ENCODE results near the gene ATXN7L2. TPM values are rescaled to one million over a fixed set of nuclear protein-coding genes. Genes with fewer than 3 reads are reported as not detected.

ATXN7L2 gene
- polyA plus RNA-seq, 3 donors: 1.1 to 3.6 (median 1.7) TPM

DNA sequence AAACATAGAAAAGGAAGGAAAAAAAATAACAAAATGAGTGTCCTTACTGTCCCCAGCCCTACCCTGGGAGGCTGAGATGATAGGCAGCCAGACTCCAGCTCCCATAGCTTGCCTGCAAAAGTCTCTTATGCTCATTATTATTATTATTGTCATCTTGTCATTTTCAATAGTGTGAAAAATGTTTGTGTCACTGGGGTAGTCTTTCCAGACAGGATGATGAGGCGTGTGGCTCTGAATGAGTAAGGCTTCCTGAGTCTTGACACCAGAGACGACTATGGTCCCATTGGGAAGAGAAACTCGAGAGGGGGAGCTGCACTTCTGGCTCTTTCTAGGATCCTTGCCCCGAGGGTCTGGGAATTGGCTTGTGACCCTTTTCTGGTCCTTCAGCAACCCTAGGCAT lies 9.1 kb downstream of the ATXN7L2 start:
- intact Hi-C loops (cut with micrococcal nuclease): no loop called here
- Histone ChIP-seq H3K79me2 (ENCODE audit: insufficient read depth, low read length) (peaks cover 36% of the 10 kb centered on the region), H3K36me3 (replicated peaks in 1 of 2; ENCODE audit: control insufficient read depth in 1 of 2, insufficient read depth in 2 of 2, low read length in 2 of 2) (peaks cover 21 to 28% of the 10 kb centered on the region in 2 donors), H3K4me1 (ENCODE audit: control insufficient read depth in 1 of 2, insufficient read depth in 2 of 2, low read length in 2 of 2) (peaks cover 12 to 19% of the 10 kb centered on the region in 2 donors), H3K9me3 (replicated peaks in 1 of 2; ENCODE audit: control insufficient read depth in 1 of 2, insufficient read depth in 1 of 2, low read length in 2 of 2) (no peaks in the 10 kb centered on the region), H3K27ac (ENCODE audit: low read depth in 1 of 2, low read length in 2 of 2) (no peak overlapping the region), H3K27me3 (ENCODE audit: control insufficient read depth in 2 of 2, insufficient read depth in 2 of 2, low read length in 2 of 2) (no peaks in the 10 kb centered on the region), H3K4me2 (replicated peaks; ENCODE audit: extremely low read depth, low read length, poor library complexity, severe bottlenecking) (no peak overlapping the region), H3K9ac (ENCODE audit: insufficient read depth, low read length, poor library complexity, severe bottlenecking) (no peak overlapping the region), H2AFZ (ENCODE audit: insufficient read depth, low read depth, low read length, poor library complexity, severe bottlenecking) (no peak overlapping the region), H3K4me3 (replicated peaks in 1 of 3; ENCODE audit: low read depth in 2 of 3, low read length in 3 of 3) (no peak overlapping the region), H4K20me1 (ENCODE audit: insufficient read depth, low read length) (peaks cover 32% of the 10 kb centered on the region)
- peaks cover 23% of the 10 kb centered on the region for H3K4me1 Mint-ChIP-seq
- no peak for DNase-seq
- H3K4me3 Mint-ChIP-seq: no peak overlapping the region
- TF ChIP-seq, protein P1, sequence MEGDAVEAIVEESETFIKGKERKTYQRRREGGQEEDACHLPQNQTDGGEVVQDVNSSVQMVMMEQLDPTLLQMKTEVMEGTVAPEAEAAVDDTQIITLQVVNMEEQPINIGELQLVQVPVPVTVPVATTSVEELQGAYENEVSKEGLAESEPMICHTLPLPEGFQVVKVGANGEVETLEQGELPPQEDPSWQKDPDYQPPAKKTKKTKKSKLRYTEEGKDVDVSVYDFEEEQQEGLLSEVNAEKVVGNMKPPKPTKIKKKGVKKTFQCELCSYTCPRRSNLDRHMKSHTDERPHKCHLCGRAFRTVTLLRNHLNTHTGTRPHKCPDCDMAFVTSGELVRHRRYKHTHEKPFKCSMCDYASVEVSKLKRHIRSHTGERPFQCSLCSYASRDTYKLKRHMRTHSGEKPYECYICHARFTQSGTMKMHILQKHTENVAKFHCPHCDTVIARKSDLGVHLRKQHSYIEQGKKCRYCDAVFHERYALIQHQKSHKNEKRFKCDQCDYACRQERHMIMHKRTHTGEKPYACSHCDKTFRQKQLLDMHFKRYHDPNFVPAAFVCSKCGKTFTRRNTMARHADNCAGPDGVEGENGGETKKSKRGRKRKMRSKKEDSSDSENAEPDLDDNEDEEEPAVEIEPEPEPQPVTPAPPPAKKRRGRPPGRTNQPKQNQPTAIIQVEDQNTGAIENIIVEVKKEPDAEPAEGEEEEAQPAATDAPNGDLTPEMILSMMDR (IDR thresholded peaks at IDR 0.05): no peak
- WGBS (ENCODE audit: insufficient coverage): 53% methylated on average over 3 of the region's 4 CpGs
- H3K36me3 Mint-ChIP-seq: peaks cover 32 to 36% of the 10 kb centered on the region in 2 donors
- H3K27ac Mint-ChIP-seq: no peak overlapping the region
- H3K27me3 Mint-ChIP-seq (ENCODE audit: low read depth in 3 of 3): peaks cover 0 to 4% (median 0%) of the 10 kb centered on the region in 3 donors
- no peaks in the 10 kb centered on the region for H3K9me3 Mint-ChIP-seq

DNA sequence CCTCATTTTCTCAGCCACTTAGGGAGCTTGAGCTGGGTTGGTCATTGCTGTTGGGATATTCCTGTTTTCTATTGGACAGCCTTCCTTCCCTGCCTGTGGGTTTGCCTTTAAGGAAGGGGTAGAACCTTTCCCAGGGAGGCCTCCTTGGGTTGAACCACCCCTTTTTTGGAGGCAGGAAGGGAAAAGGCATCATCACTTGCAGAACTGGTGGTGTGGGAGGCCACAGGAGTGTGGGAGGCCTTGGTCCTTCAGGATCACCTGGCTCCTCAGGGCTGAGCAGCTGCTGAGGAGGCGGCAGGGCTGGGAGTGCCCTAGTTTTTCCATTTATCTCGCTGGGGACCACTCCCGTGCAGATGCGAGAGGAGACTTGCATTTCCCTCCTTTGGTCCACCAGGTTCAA lies 9.5 kb downstream of the ATXN7L2 start:
- H3K9me3 ChIP-seq (replicated peaks in 1 of 2; ENCODE audit: control insufficient read depth in 1 of 2, insufficient read depth in 1 of 2, low read length in 2 of 2): no peaks in the 10 kb centered on the region
- no peaks in the 10 kb centered on the region for H3K27me3 ChIP-seq (ENCODE audit: control insufficient read depth in 2 of 2, insufficient read depth in 2 of 2, low read length in 2 of 2)
- Mint-ChIP-seq H3K27ac (no peak overlapping the region), H3K36me3 (peaks cover 30 to 36% of the 10 kb centered on the region in 2 donors), H3K27me3 (ENCODE audit: low read depth in 3 of 3) (peaks cover 0 to 4% (median 0%) of the 10 kb centered on the region in 3 donors), H3K9me3 (no peaks in the 10 kb centered on the region), H3K4me1 (peaks cover 23% of the 10 kb centered on the region), H3K4me3 (no peak overlapping the region)
- WGBS (ENCODE audit: insufficient coverage): 91% methylated on average over 4 of the region's 4 CpGs
- intact Hi-C loops (cut with micrococcal nuclease): no loop called here
- no peak overlapping the region for H3K4me3 ChIP-seq (replicated peaks in 1 of 3; ENCODE audit: low read depth in 2 of 3, low read length in 3 of 3)
- no peak overlapping the region for H3K27ac ChIP-seq (ENCODE audit: low read depth in 1 of 2, low read length in 2 of 2)
- DNase-seq: no peak
- peaks cover 26 to 33% of the 10 kb centered on the region in 2 donors for H3K36me3 ChIP-seq (replicated peaks in 1 of 2; ENCODE audit: control insufficient read depth in 1 of 2, insufficient read depth in 2 of 2, low read length in 2 of 2)
- peak overlapping the region; percentile 89 for H2AFZ ChIP-seq (ENCODE audit: insufficient read depth, low read depth, low read length, poor library complexity, severe bottlenecking)
- H3K9ac ChIP-seq (ENCODE audit: insufficient read depth, low read length, poor library complexity, severe bottlenecking): no peak overlapping the region
- TF ChIP-seq, protein P1 (IDR thresholded peaks at IDR 0.05): no peak
- H3K4me1 ChIP-seq (ENCODE audit: control insufficient read depth in 1 of 2, insufficient read depth in 2 of 2, low read length in 2 of 2): peaks cover 12 to 19% of the 10 kb centered on the region in 2 donors
- H3K4me2 ChIP-seq (replicated peaks; ENCODE audit: extremely low read depth, low read length, poor library complexity, severe bottlenecking): peak overlapping the region; percentile 77
- H4K20me1 ChIP-seq (ENCODE audit: insufficient read depth, low read length): peaks cover 37% of the 10 kb centered on the region
- peaks cover 39% of the 10 kb centered on the region for H3K79me2 ChIP-seq (ENCODE audit: insufficient read depth, low read length)

Measured in CD14-positive monocyte (primary cell).